Measurements from ENCODE around the gene NAPEPLD.

GRCh38 chr7:103127006-103127405, 21.9 kb downstream of the NAPEPLD start:
- no peak for TF ChIP-seq EP300 (IDR thresholded peaks at IDR 0.05)
- TF ChIP-seq, protein P1, sequence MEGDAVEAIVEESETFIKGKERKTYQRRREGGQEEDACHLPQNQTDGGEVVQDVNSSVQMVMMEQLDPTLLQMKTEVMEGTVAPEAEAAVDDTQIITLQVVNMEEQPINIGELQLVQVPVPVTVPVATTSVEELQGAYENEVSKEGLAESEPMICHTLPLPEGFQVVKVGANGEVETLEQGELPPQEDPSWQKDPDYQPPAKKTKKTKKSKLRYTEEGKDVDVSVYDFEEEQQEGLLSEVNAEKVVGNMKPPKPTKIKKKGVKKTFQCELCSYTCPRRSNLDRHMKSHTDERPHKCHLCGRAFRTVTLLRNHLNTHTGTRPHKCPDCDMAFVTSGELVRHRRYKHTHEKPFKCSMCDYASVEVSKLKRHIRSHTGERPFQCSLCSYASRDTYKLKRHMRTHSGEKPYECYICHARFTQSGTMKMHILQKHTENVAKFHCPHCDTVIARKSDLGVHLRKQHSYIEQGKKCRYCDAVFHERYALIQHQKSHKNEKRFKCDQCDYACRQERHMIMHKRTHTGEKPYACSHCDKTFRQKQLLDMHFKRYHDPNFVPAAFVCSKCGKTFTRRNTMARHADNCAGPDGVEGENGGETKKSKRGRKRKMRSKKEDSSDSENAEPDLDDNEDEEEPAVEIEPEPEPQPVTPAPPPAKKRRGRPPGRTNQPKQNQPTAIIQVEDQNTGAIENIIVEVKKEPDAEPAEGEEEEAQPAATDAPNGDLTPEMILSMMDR (IDR thresholded peaks at IDR 0.05): no peak

Measured in stomach (tissue), 4 donors.